ENCODE results near the gene OBSCN. TPM values are rescaled to one million over a fixed set of nuclear protein-coding genes. Genes with fewer than 3 reads are reported as not detected.

The OBSCN gene
- total and polyA plus RNA-seq, 2 of the 4 experiments (the other 2 are of a cell fraction), result 4.1 to 9.5 TPM

GRCh38 chr1:228319352-228320088 is 111.7 kb downstream of the OBSCN start:
- in situ Hi-C loops (cut with MboI; ENCODE audit: low sequenced_read_pairs), result no loop called here
- WGBS, 2 experiments (ENCODE audit: extremely low coverage in 2 of 2, insufficient read length in 1 of 2), result 58 to 100% methylated on average over 1 to 4 of the region's 4 CpGs
- BruUV-seq (replicated peaks), result no TSS peak

More at GRCh38 chr1:228319352-228320088, 111.7 kb downstream of the OBSCN start:
- Histone ChIP-seq H3K4me1 (ENCODE audit: control insufficient read depth, insufficient read depth, low read length) (peaks cover 11% of the 10 kb centered on the region), H2AK5ac (ENCODE audit: low read depth, low read length) (no peak overlapping the region), H2BK20ac (ENCODE audit: low read depth, low read length) (no peak overlapping the region), H3K9ac (ENCODE audit: low read depth, low read length) (no peak overlapping the region), H4K20me1 (ENCODE audit: insufficient read depth, low read length) (no peaks in the 10 kb centered on the region), H3K79me1 (ENCODE audit: low read depth in 1 of 2, low read length in 2 of 2) (no peaks in the 10 kb centered on the region), H3K56ac (ENCODE audit: extremely low read depth, insufficient read depth, low read length) (no peak overlapping the region), H4K91ac (ENCODE audit: insufficient read depth, low read depth, low read length) (no peak overlapping the region), H3K27ac (ENCODE audit: insufficient read depth, low read length) (no peak overlapping the region), H3K4me3 (ENCODE audit: insufficient read depth, low read depth, low read length) (no peak overlapping the region), H3K9me1 (ENCODE audit: insufficient read depth, low read length) (0 out of 2 replicates have a peak, but pooled peaks cover 14% of the 10 kb centered on the region), H3K23ac (ENCODE audit: low read depth, low read length) (no peak overlapping the region), H3K4me2 (ENCODE audit: low read depth, low read length) (no peak overlapping the region), H3K9me3 (ENCODE audit: control insufficient read depth, insufficient read depth, low read length) (no peaks in the 10 kb centered on the region), H2BK5ac (ENCODE audit: low read depth, low read length, poor library complexity, severe bottlenecking) (peak overlapping the region; percentile 39), H3K36me3 (ENCODE audit: control insufficient read depth, insufficient read depth, low read length) (peaks cover 41% of the 10 kb centered on the region), H3K4ac (ENCODE audit: low read depth, low read length) (no peak overlapping the region), H2AK9ac (replicated peaks; ENCODE audit: low read depth, low read length, poor library complexity) (no peak overlapping the region), H3K27me3 (ENCODE audit: control insufficient read depth, insufficient read depth, low read length) (no peaks in the 10 kb centered on the region), H2BK15ac (ENCODE audit: low read depth, low read length) (no peak overlapping the region), H4K5ac (ENCODE audit: low read depth, low read length) (no peak overlapping the region), H3K18ac (ENCODE audit: low read depth, low read length) (no peak overlapping the region), H3K14ac (replicated peaks; ENCODE audit: low read depth, low read length) (no peak overlapping the region), H2BK120ac (ENCODE audit: low read depth, low read length) (no peak overlapping the region), H4K8ac (ENCODE audit: low read depth in 2 of 2, low read length in 2 of 2) (no peak overlapping the region), H2AFZ (replicated peaks; ENCODE audit: low read length, poor library complexity) (no peak overlapping the region)
- dilution Hi-C loops (cut with HindIII; ENCODE audit: low sequenced_read_pairs, unreplicated experiment), result no loop called here
- no peak for ATAC-seq (ENCODE audit: low read depth)
- ChIA-PET POLR2A (ENCODE audit: unreplicated experiment) (interaction anchor here (0.6 kb wide), 1 partner anchor 29 kb away, joined by 6 read pairs; no protein-coding TSS in a partner anchor), CTCF (no interaction called here)
- no peak for DNase-seq
- TF ChIP-seq MXI1 (IDR thresholded peaks at IDR 0.05; ENCODE audit: borderline replicate concordance, low read depth, low read length), result no peak
- no peak for TF ChIP-seq BHLHE40 (IDR thresholded peaks at IDR 0.05; ENCODE audit: low read depth, low read length)
- no peak for TF ChIP-seq RFX5 (IDR thresholded peaks at IDR 0.05; ENCODE audit: low read depth, low read length)
- no peak for TF ChIP-seq CEBPB (IDR thresholded peaks at IDR 0.05; ENCODE audit: low read depth, low read length)
- TF ChIP-seq NFE2L2 (IDR thresholded peaks at IDR 0.05; ENCODE audit: low read depth, low read length), result no peak
- no peak for TF ChIP-seq CHD1 (IDR thresholded peaks at IDR 0.05; ENCODE audit: low read depth, low read length)
- TF ChIP-seq MAZ (IDR thresholded peaks at IDR 0.05; ENCODE audit: borderline replicate concordance, low read depth, low read length), result no peak
- TF ChIP-seq POLR2A (IDR thresholded peaks at IDR 0.05; ENCODE audit: low read depth, low read length), result no peak
- TF ChIP-seq MAFK (IDR thresholded peaks at IDR 0.05; ENCODE audit: low read depth, low read length), result no peak
- no peak for TF ChIP-seq SMC3 (IDR thresholded peaks at IDR 0.05; ENCODE audit: low read depth, low read length)
- TF ChIP-seq FOS (IDR thresholded peaks at IDR 0.05; ENCODE audit: low read depth, low read length), result no peak
- TF ChIP-seq USF2 (IDR thresholded peaks at IDR 0.05; ENCODE audit: low read depth, low read length), result no peak
- no peak for TF ChIP-seq CTCF (conservative IDR thresholded peaks at IDR 0.05; ENCODE audit: low read depth, low read length)
- no peak for TF ChIP-seq RCOR1 (IDR thresholded peaks at IDR 0.05; ENCODE audit: insufficient replicate concordance, low read length)
- no peak for TF ChIP-seq RAD21 (IDR thresholded peaks at IDR 0.05; ENCODE audit: low read length)
- TF ChIP-seq ELK1 (IDR thresholded peaks at IDR 0.05; ENCODE audit: borderline replicate concordance, low read depth, low read length), result no peak
- intact Hi-C loops (cut with micrococcal nuclease), result no loop called here
